GM18951 (cell line): ENCODE data around the gene PRKACG.

Source experiments
- POLR2A ChIP-seq: IDR thresholded peaks from 4 replicates; pipeline ENCODE4 v1.6.1; 2011; ENCODE audit warnings: mild to moderate bottlenecking; ENCODE audit not compliant: insufficient read length, insufficient read depth; ENCODE audit errors: extremely low read depth
- in situ Hi-C: fragments of 300-500 bp; cut with MboI; formaldehyde crosslinking; loops from one replicate; pipeline ENCODE4 v1.12.0; 2022; ENCODE audit warnings: low sequenced_read_pairs, mixed read lengths, inconsistent platforms; ENCODE audit not compliant: unreplicated experiment

PRKACG gene

DNA sequence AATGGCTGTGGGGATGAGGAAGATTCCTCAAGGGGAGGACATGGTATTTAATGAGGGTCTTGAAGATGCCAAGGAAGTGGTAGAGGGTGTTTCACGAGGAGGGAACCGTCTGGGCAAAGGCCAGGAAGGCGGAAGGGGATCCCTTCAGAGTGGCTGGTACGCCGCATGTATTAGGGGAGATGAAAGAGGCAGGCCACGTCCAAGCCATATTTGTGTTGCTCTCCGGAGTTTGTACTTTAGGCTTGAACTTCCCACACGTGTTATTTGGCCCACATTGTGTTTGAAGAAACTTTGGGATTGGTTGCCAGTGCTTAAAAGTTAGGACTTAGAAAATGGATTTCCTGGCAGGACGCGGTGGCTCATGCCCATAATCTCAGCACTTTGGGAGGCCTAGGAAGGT lies 22.9 kb upstream of the PRKACG start:
- no peak for TF ChIP-seq POLR2A
- in situ Hi-C loops, result no loop called here

GRCh38 chr9:69036309-69036708 lies 22.4 kb upstream of the PRKACG start:
- in situ Hi-C loops, result no loop called here
- TF ChIP-seq POLR2A, result no peak

DNA sequence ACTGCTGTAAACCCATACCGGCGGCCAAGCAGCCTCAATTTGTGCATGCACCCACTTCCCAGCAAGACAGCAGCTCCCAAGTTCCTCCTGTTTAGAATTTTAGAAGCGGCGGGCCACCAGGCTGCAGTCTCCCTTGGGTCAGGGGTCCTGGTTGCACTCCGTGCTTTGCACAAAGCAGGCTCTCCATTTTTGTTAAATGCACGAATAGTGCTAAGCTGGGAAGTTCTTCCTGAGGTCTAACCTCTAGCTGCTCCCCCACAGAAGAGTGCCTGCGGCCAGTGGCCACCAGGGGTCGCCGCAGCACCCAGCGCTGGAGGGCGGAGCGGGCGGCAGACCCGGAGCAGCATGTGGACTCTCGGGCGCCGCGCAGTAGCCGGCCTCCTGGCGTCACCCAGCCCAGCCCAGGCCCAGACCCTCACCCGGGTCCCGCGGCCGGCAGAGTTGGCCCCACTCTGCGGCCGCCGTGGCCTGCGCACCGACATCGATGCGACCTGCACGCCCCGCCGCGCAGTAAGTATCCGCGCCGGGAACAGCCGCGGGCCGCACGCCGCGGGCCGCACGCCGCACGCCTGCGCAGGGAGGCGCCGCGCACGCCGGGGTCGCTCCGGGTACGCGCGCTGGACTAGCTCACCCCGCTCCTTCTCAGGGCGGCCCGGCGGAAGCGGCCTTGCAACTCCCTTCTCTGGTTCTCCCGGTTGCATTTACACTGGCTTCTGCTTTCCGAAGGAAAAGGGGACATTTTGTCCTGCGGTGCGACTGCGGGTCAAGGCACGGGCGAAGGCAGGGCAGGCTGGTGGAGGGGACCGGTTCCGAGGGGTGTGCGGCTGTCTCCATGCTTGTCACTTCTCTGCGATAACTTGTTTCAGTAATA lies 21.8 kb upstream of the PRKACG start, which contains the start of gene FXN:
FXN (plus strand) TSS at position 315 of the 871 bp plus-strand sequence; CDS start at position 346, 31 bp downstream.
- in situ Hi-C loops, result no loop called here
- peak; percentile 77 for TF ChIP-seq POLR2A

DNA sequence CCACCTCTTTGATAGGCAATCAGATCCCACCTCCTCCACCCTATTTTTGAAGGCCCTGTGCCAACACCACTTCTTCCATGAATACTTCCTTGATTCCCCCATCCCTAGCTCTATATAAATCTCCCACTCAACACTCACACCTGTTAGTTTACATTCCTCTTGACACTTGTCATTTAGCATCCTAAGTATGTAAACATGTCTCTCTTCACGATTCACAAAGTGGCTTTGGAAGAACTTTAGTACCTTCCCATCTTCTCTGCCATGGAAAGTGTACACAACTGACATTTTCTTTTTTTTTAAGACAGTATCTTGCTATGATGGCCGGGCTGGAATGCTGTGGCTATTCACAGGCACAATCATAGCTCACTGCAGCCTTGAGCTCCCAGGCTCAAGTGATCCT lies 20.2 kb upstream of the PRKACG start:
- in situ Hi-C loops, result no loop called here
- no peak for TF ChIP-seq POLR2A

- in situ Hi-C loops, result no loop called here
- no peak for TF ChIP-seq POLR2A
Observed at GRCh38 chr9:69030851-69031645, 17.1 kb upstream of the PRKACG start.

- in situ Hi-C loops, result no loop called here
- TF ChIP-seq POLR2A, result no peak
Observed at GRCh38 chr9:69029535-69029934, 15.6 kb upstream of the PRKACG start.

DNA sequence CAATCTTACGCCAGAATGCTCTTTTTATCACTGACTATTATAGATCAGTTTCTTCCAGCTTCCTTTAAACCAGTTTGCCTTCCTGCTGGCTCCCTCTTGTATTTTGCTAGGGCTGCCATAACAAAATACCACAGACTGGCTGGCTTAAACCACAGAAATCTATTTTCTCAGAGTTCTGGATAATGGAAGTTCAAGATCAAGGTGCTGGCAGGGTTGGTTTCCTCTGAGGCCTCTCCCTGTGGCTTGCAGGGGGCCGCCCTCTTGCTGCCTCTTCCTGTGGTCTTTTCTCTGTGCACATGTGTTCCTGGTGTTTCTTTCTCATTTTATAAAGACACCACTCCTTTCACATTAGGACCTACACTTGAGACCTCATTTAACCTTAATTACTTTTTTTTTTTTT lies 14.8 kb upstream of the PRKACG start:
- in situ Hi-C loops, result no loop called here

DNA sequence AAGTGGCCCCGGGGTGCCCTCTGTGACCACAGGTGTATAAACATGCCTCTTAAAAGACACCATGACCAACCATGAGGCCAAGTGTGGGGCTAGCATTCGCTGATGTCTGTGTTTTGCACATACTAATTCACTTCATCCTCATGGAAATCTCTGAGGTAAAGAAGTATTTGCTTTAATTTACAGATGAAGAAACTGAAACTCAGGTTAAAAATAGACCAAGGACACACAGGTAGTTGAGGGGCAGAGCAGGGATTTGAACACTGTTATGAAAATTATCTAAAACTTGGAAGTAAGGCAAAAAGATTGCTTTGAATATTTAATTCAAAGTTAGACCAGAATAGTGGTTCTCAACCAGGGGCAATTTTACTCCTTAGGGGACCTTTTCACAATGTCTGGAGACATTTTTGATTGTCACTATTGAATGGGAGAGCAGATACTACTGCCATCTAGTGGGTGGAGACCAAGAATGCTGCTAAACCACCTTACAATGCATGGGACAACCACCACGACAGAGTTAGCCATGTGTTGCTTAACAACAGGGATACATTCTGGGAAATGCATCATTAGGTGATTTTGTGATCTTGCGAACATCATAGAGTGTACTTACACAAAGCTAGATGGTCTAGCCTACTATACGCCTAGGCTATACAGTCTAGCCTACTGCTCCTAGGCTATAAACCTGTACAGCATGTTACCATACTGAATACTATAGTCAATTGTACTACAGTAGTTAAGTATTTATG lies 13.6 kb upstream of the PRKACG start:
- in situ Hi-C loops, result no loop called here
- no peak for TF ChIP-seq POLR2A

More for the DNA sequence above, 14.8 kb upstream of the PRKACG start:
- no peak for TF ChIP-seq POLR2A

- in situ Hi-C loops, result no loop called here
- TF ChIP-seq POLR2A, result no peak
Observed at GRCh38 chr9:69023650-69024049, 9.7 kb upstream of the PRKACG start.

GRCh38 chr9:69020301-69021145 lies 6.6 kb upstream of the PRKACG start:
- no peak for TF ChIP-seq POLR2A
- in situ Hi-C loops, result no loop called here

DNA sequence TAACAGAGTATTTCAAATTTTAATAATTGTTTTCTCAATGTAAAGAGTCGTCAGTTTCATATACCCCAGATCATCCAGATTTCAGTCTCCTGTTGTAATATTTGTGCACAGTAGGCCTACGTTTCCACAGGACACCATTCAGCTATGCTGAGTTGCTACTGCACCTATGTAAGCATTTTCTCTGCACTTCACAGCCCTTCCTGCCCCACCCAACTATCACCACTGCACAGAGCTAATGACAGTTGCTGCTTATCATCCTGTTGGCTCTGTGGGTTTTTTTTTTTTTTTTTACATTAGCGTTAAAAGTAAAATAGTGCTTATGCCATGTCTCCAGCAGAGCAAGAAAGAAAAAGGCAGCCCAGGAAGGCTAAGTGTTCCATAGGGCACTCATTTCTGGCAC lies 5.9 kb upstream of the PRKACG start:
- in situ Hi-C loops, result no loop called here
- TF ChIP-seq POLR2A, result no peak

DNA sequence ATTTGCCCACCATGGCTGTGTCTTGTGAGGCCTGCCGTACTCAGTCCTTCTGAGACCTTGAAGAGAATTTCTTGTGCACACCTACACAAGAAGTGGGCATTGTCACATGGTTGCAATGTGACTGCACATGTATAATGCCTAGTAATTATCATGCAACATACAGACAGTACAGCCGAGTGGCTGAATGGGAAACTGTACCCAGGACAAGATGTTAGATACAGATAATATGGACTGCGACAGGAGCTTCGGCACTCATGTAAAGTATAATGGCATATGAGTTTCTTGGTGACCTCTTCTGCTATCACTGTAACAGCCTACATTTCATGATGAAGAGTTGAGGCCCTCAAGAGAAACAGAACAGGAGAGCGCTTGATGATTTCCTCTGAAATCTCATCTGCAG lies 4.8 kb upstream of the PRKACG start:
- in situ Hi-C loops, result no loop called here
- TF ChIP-seq POLR2A, result no peak
